GM12801 (cell line): ENCODE data around the gene CPE.

Experiments
- TF ChIP-seq, protein P1 (sequence below): IDR thresholded peaks from one replicate; pipeline ENCODE4 v1.5.1; 2011; ENCODE audit warnings: control low read depth; ENCODE audit not compliant: insufficient read length; ENCODE audit errors: extremely low read depth

CPE gene

DNA sequence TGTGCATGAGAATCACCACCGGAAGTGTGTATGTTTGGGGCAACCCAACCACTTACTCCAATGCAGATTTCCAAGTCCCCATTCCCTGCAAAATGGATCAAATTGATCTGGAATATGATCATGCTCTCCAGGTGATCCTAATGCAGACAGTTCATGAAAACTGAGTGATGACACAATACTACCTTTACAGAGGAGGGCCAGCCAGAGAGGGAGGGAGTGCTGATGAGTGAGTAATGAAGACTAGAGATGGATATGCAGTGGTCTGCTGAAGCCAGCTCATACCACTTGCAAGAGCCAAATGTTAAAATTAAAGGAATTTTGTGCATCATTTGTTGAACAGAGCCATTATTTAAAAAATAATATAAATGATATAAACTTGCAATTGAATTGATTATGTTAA lies 10.2 kb upstream of the CPE start:
- TF ChIP-seq, protein P1, sequence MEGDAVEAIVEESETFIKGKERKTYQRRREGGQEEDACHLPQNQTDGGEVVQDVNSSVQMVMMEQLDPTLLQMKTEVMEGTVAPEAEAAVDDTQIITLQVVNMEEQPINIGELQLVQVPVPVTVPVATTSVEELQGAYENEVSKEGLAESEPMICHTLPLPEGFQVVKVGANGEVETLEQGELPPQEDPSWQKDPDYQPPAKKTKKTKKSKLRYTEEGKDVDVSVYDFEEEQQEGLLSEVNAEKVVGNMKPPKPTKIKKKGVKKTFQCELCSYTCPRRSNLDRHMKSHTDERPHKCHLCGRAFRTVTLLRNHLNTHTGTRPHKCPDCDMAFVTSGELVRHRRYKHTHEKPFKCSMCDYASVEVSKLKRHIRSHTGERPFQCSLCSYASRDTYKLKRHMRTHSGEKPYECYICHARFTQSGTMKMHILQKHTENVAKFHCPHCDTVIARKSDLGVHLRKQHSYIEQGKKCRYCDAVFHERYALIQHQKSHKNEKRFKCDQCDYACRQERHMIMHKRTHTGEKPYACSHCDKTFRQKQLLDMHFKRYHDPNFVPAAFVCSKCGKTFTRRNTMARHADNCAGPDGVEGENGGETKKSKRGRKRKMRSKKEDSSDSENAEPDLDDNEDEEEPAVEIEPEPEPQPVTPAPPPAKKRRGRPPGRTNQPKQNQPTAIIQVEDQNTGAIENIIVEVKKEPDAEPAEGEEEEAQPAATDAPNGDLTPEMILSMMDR, result no peak

- TF ChIP-seq, protein P1, result no peak
Observed at GRCh38 chr4:165369522-165369921, 9.3 kb upstream of the CPE start.

DNA sequence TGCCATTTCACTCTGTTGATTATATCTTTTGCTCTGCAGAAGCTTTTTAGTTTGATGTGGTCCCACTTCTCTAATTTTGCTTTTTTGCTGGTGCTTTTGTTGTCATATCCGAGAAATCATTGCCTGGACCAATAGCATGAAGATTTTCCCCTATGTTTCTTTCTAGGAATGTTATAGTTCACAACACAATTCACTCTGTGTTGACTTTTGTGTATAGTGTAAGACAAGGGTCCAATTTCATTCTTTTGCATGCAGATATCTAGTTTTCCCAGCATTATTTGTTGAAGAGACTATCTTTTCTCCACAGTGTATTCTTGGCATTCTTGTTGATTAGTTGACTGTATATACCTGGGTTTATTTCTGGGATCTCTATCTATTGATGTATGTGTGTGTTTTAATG lies 8.3 kb upstream of the CPE start:
- TF ChIP-seq, protein P1, result no peak

DNA sequence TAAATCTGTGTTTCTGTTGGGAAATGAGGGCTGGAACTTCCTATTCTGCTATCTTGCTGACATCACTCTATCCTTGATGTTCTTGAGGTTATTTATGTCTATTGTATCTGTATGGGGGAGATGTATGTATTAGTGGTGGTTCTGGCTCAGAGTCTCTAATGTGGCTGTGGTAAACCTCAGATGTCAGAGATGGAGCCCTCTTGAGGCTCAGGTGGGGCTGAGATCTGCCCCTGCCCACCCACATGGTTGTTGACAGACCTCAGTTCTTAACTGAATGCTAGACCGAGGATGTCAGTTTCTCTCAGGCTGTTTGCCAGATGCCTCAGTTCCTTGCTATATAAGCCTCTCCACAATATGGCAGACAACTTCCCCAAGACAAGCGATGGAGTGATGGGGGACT lies 3.3 kb upstream of the CPE start:
- TF ChIP-seq, protein P1, result no peak

- TF ChIP-seq, protein P1, result no peak
Observed at GRCh38 chr4:165378398-165378744, 437 bp upstream of the CPE start.

GRCh38 chr4:165379678-165380064 lies 863 bp downstream of the CPE start:
- TF ChIP-seq, protein P1, result no peak

GRCh38 chr4:165380805-165381204 lies 2.0 kb downstream of the CPE start:
- TF ChIP-seq, protein P1, result no peak

GRCh38 chr4:165381821-165382373 lies 3.1 kb downstream of the CPE start:
- TF ChIP-seq, protein P1, result no peak
